ENCODE results near the gene MOCS3. TPM values are rescaled to one million over a fixed set of nuclear protein-coding genes. Genes with fewer than 3 reads are reported as not detected.
"Not testable (repeated sequence)": the region's sequence is repeated elsewhere in the genome, so short reads cannot be mapped to it uniquely, and the experiment has no call there.

MOCS3 gene
- total RNA-seq, 1 donor from 2014 or later: 4.3 TPM

DNA sequence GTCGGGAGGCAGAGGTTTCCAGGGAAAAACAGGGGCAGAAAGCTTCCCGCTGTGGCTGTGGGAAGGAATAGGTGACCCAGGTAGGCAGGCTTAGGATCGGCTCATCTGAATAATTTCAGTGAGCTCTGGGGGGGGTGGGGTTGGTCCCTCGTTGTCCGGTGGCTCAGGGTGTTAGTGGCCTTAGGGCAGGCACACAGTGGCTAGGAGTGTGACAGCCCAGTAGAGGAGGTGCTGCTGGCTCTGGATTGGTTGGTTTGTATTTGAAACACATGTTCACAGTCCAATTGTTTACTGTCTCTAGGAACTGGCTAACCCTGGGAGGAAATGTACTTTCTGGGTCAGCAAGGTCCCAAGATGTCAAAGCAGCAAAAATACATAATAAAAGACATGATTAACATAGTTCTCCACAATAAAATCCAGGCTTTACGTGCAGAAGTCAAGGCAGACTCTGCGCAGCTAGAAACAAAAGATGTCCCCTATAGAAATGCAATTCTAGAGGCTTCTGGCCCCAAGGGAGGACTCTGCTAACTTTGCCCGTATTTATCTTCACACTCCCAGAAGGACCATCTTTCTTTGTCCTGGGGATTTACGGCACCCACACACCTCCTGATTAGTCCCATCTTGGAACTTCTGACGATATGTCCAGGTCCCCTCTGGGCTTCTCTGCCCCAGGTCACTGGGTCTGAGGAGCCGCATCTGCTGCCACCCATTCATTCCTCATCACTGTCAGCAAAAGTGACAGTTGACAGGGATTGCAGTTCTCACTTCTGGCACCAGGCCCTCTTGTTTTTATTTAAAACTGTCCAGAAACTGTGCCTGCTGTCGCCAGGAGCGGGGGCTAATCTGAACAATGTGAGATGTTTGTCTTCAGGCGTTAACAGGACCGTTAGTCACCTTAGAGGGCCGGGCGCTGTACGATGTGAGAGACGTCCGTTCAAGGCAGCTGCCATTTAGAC lies 18.7 kb downstream of the MOCS3 start:
- TF ChIP-seq, protein P1, sequence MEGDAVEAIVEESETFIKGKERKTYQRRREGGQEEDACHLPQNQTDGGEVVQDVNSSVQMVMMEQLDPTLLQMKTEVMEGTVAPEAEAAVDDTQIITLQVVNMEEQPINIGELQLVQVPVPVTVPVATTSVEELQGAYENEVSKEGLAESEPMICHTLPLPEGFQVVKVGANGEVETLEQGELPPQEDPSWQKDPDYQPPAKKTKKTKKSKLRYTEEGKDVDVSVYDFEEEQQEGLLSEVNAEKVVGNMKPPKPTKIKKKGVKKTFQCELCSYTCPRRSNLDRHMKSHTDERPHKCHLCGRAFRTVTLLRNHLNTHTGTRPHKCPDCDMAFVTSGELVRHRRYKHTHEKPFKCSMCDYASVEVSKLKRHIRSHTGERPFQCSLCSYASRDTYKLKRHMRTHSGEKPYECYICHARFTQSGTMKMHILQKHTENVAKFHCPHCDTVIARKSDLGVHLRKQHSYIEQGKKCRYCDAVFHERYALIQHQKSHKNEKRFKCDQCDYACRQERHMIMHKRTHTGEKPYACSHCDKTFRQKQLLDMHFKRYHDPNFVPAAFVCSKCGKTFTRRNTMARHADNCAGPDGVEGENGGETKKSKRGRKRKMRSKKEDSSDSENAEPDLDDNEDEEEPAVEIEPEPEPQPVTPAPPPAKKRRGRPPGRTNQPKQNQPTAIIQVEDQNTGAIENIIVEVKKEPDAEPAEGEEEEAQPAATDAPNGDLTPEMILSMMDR (IDR thresholded peaks at IDR 0.05): no peak
- Mint-ChIP-seq H3K9me3 (ENCODE audit: low read depth) (peaks cover 3% of the 10 kb centered on the region), H3K4me3 (ENCODE audit: unreplicated experiment) (no peak overlapping the region), H3K27ac (ENCODE audit: unreplicated experiment) (no peak overlapping the region), H3K36me3 (ENCODE audit: low read depth) (peaks cover 2% of the 10 kb centered on the region), H3K27me3 (ENCODE audit: low read depth) (no peaks in the 10 kb centered on the region), H3K4me1 (ENCODE audit: low read depth) (peaks cover 27% of the 10 kb centered on the region)
- no peak for DNase-seq (ENCODE audit: low spot score)

DNA sequence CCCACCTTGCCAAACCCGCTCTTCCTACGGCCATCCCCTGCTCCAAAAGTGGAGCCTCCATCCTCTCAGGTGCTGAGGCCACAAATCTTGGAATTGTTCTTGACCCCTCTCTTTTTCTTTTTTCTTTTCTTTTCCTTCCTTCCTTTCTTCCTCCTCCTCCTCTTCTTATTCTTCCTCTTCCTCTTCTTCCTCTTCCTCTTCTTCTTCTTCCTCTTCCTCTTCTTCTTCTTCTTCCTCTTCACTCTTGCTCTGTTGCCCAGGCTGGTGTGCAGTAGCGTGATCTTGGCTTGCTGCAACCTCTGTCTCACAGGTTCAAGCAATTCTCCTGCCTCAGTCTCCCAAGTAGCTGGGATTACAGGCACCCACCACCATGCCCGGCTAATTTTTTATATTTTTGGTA lies 19.9 kb downstream of the MOCS3 start:
- not testable (repeated sequence) for DNase-seq (ENCODE audit: low spot score); H3K36me3 Mint-ChIP-seq (ENCODE audit: low read depth); H3K4me3 Mint-ChIP-seq (ENCODE audit: unreplicated experiment); H3K27me3 Mint-ChIP-seq (ENCODE audit: low read depth); H3K27ac Mint-ChIP-seq (ENCODE audit: unreplicated experiment); H3K9me3 Mint-ChIP-seq (ENCODE audit: low read depth)
- H3K4me1 Mint-ChIP-seq (ENCODE audit: low read depth): peaks cover 37% of the 10 kb centered on the region

DNA sequence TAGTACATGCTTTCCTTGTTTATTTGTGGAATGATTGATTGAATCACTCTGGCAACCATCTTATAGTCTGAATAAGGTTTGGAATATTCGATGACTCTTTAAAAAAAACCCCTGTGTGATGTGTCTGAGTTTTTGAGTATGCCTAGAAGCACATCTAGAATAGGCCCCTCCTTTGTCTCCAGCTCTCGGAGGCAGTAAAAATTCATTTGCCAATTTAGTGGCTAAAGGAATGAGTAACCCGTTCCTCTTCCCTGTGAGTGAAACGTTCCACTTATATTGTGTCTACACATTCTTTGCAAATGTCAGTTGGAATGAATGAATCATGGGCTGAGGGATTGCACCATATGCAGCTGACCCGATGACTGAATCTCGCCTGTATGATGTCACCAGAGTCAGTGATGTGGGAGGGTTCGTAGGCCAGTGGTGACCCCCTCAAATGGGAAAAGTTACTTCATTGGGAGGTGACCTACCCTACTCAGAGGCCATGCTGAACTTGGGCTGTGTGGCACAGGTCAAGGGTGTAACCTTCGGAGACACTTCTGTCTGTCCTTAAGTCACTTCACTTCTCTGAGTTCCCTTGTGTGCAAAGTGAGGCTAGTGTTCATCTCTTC lies 21.6 kb downstream of the MOCS3 start:
- Mint-ChIP-seq H3K4me3 (ENCODE audit: unreplicated experiment) (no peak overlapping the region), H3K27ac (ENCODE audit: unreplicated experiment) (peak overlapping the region; percentile 94), H3K9me3 (ENCODE audit: low read depth) (no peaks in the 10 kb centered on the region), H3K4me1 (ENCODE audit: low read depth) (peaks cover 40% of the 10 kb centered on the region), H3K27me3 (ENCODE audit: low read depth) (no peaks in the 10 kb centered on the region), H3K36me3 (ENCODE audit: low read depth) (peaks cover 2% of the 10 kb centered on the region)
- no peak for DNase-seq (ENCODE audit: low spot score)
- TF ChIP-seq, protein P1 (IDR thresholded peaks at IDR 0.05): no peak

DNA sequence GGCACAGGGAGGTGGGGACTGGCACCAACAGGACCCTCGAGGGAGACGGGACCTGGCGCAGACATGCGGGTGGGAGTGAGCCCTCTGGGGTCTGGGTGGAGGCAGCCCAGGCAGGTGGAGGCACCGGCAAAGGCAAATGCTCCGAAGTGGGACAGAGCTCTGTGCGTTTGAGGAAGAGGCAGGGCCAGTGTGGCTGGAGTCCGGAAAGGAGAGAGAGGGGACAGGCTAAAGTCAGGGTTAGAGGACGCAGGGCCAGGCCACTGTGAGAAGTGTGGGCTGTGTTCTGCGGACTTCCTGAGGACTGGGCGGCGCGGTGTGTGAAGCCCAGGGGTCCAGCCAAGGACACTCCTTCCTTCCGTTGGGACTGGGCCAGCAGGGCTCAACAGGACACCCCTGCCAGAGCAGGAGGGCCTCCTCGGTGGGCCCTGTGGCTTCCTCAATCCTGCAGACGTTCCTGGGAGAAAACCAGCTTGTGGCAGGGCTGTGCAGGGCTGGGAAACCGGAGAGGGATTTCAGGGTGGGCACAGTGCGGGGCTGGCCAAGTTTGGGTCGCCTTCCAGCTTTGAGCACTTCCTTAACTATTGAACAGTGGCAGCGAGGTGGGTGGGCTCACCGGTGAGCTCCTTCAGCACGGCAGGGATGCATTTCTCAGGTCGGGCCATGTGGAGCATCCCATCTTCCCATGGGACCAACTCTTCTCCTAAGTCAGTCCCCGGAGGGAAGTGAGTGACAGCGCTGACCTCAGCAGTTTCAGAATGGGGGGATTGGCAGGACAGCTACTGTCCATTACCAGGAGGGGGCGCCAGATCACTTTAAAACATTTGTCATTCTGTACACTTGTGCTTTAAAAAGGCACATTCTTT lies 22.5 kb downstream of the MOCS3 start:
- H3K9me3 Mint-ChIP-seq (ENCODE audit: low read depth): no peaks in the 10 kb centered on the region
- TF ChIP-seq, protein P1 (IDR thresholded peaks at IDR 0.05): peak; percentile 96
- H3K36me3 Mint-ChIP-seq (ENCODE audit: low read depth): no peaks in the 10 kb centered on the region
- H3K27ac Mint-ChIP-seq (ENCODE audit: unreplicated experiment): peak overlapping the region; percentile 94
- peaks cover 40% of the 10 kb centered on the region for H3K4me1 Mint-ChIP-seq (ENCODE audit: low read depth)
- no peak for DNase-seq (ENCODE audit: low spot score)
- H3K4me3 Mint-ChIP-seq (ENCODE audit: unreplicated experiment): no peak overlapping the region
- no peaks in the 10 kb centered on the region for H3K27me3 Mint-ChIP-seq (ENCODE audit: low read depth)

DNA sequence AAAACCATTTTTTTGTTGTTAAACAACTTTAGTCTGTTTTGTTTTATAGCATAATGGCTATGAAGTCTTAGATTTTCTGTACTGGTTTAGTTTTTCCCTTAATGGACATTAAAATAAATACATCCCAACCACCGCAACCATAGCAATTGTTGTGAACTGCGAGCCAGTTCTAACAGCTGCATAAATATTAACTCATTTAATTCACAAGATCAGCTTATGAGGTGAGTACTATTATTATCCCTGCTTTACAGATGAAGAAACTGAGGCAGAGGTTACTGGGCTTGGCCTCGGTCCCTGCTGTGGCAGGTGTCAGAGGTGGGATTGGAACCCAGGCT lies 23.1 kb downstream of the MOCS3 start:
- no peaks in the 10 kb centered on the region for H3K27me3 Mint-ChIP-seq (ENCODE audit: low read depth)
- TF ChIP-seq, protein P1 (IDR thresholded peaks at IDR 0.05): no peak
- DNase-seq (ENCODE audit: low spot score): no peak
- peaks cover 40% of the 10 kb centered on the region for H3K4me1 Mint-ChIP-seq (ENCODE audit: low read depth)
- peak overlapping the region; percentile 94 for H3K27ac Mint-ChIP-seq (ENCODE audit: unreplicated experiment)
- H3K4me3 Mint-ChIP-seq (ENCODE audit: unreplicated experiment): no peak overlapping the region
- no peaks in the 10 kb centered on the region for H3K36me3 Mint-ChIP-seq (ENCODE audit: low read depth)
- H3K9me3 Mint-ChIP-seq (ENCODE audit: low read depth): no peaks in the 10 kb centered on the region

Measured in chondrocyte (in vitro differentiated cells).